Endothelial cell (in vitro differentiated cells): ENCODE measurements around the gene BTN1A1. TPM values are rescaled to one million over a fixed set of nuclear protein-coding genes. Genes with fewer than 3 reads are reported as not detected.
A peak's percentile ranks its signal among the peaks of the same experiment; 100 is the strongest.
"Not testable (repeated sequence)": the region's sequence is repeated elsewhere in the genome, so short reads cannot be mapped to it uniquely, and the experiment has no call there.

Experiments used
- DNase-seq: peaks from one replicate; pipeline ENCODE4 v3.0.0; 2021; ENCODE audit warnings: low spot score
- H3K27ac Mint-ChIP-seq: one replicate; pipeline ENCODE4 v1.8.0; 2021; ENCODE audit warnings: mixed read lengths, inconsistent platforms; ENCODE audit not compliant: unreplicated experiment
- H3K27me3 Mint-ChIP-seq: one replicate; pipeline ENCODE4 v1.8.0; 2021; ENCODE audit warnings: mild to moderate bottlenecking, moderate library complexity, mixed read lengths, inconsistent platforms; ENCODE audit not compliant: unreplicated experiment
- H3K36me3 Mint-ChIP-seq: one replicate; pipeline ENCODE4 v1.8.0; 2021; ENCODE audit warnings: mild to moderate bottlenecking, low read depth, mixed read lengths, inconsistent platforms; ENCODE audit not compliant: unreplicated experiment
- H3K4me1 Mint-ChIP-seq: one replicate; pipeline ENCODE4 v1.8.0; 2021; ENCODE audit warnings: mild to moderate bottlenecking, mixed read lengths, inconsistent platforms; ENCODE audit not compliant: unreplicated experiment
- H3K4me3 Mint-ChIP-seq: one replicate; pipeline ENCODE4 v1.8.0; 2021; ENCODE audit warnings: mild to moderate bottlenecking, mixed read lengths, inconsistent platforms; ENCODE audit not compliant: unreplicated experiment
- H3K9me3 Mint-ChIP-seq: one replicate; pipeline ENCODE4 v1.8.0; 2021; ENCODE audit warnings: mixed read lengths, inconsistent platforms; ENCODE audit not compliant: unreplicated experiment
- total RNA-seq: library from RNA; stranded (reverse); fragmentation: NEBNext Ultra II Directional; extraction: Animal tissue kit (Norgen Biotek cat#: 25700); gene quantifications from one replicate; pipeline ENCODE4 v1.2.1, GENCODE V29; 2021; ENCODE audit not compliant: unreplicated experiment
- TF ChIP-seq, protein P1 (sequence below): fragments of 200-600 bp; sonication (generic); IDR thresholded peaks from one replicate; pipeline ENCODE4 v1.5.0; 2021; ENCODE audit warnings: antibody characterized with exemption; ENCODE audit not compliant: unreplicated experiment

The BTN1A1 gene
- total RNA-seq, 1 donor from 2014 or later: 1.4 TPM

DNA sequence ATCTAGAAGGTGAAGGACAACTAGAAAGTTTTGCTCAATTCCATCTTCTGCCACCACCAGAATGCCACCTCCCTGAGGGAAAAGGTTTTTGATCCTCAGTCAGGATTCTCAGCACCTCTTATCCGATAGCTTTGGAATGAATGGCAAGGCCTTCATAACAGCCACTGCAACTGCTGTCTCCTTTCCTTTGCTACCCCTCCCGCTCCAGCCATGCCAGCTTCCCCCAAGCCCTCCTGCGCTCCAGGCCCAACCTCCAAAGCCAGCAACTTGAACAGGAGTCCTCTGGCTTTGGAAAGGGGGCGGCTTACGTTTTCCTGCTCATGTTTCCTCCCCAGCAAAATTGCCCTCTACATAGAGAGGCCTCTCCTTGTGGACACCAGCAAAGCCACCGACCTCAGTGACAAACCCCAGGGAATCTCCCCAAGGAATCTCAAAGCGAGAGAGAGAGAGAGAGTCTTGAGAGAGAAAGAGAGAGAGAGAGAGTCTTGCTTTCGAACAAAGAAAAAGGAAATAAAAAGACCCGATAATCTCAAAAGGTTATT is 42.8 kb upstream of the BTN1A1 start:
- peak; percentile 31 for DNase-seq
- no peaks in the 10 kb centered on the region for H3K9me3 Mint-ChIP-seq
- H3K36me3 Mint-ChIP-seq: peaks cover 16% of the 10 kb centered on the region
- peak overlapping the region; percentile 100 for H3K4me3 Mint-ChIP-seq
- H3K27ac Mint-ChIP-seq: peak overlapping the region; percentile 100
- peaks cover 65% of the 10 kb centered on the region for H3K4me1 Mint-ChIP-seq
- TF ChIP-seq, protein P1, sequence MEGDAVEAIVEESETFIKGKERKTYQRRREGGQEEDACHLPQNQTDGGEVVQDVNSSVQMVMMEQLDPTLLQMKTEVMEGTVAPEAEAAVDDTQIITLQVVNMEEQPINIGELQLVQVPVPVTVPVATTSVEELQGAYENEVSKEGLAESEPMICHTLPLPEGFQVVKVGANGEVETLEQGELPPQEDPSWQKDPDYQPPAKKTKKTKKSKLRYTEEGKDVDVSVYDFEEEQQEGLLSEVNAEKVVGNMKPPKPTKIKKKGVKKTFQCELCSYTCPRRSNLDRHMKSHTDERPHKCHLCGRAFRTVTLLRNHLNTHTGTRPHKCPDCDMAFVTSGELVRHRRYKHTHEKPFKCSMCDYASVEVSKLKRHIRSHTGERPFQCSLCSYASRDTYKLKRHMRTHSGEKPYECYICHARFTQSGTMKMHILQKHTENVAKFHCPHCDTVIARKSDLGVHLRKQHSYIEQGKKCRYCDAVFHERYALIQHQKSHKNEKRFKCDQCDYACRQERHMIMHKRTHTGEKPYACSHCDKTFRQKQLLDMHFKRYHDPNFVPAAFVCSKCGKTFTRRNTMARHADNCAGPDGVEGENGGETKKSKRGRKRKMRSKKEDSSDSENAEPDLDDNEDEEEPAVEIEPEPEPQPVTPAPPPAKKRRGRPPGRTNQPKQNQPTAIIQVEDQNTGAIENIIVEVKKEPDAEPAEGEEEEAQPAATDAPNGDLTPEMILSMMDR: no peak
- peaks cover 4% of the 10 kb centered on the region for H3K27me3 Mint-ChIP-seq

DNA sequence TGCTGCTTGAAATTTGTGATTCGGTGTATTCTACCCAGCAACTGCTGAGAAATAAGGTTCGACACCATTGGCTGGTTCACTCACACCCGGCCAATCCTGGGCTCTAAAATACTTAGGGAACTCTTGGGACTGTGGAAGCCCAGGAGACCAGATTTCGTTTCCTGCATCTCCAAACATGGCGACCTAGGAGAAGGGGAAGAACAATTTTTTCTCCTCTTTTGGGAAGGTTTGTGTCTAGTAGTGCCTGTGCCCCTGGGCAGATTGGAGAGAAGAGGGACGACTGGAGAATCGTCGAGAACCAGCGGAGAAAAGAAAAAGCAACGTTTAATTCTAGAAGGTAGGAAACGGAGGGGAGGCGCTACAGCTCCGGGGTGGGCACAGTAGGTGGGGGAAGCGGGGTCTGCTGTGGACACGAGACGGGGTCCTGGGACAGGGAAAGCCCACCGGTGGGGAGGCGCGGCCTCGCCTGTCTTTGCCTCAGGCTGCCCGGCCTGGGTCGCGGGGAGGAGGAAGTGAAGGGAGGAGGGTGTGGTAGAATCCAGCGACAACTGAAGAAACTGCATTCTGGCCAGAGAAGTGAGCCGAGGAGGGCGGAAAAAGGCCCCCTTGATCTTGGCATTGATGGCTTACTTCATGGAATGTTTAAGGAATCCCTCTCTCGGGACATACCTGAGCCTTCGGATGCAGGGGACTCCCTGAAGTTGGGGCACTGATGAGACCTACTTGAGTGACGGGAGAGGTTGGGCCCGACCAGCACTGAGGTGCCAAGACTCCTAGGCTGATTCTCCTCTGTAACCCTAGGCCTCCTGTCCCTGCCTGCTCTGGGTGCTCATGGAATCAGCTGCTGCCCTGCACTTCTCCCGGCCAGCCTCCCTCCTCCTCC is 42.1 kb upstream of the BTN1A1 start, which contains the start of gene BTN2A1:
Gene BTN2A1, plus strand, starts transcription at position 150 of the 883 bp plus-strand sequence. Its CDS starts 682 bp downstream, at position 832.
- peaks cover 62% of the 10 kb centered on the region for H3K4me1 Mint-ChIP-seq
- H3K4me3 Mint-ChIP-seq: peak within 1 kb of the TSS; percentile 100
- H3K27ac Mint-ChIP-seq: peak within 1 kb of the TSS; percentile 100
- H3K9me3 Mint-ChIP-seq: no peaks in the 10 kb centered on the region
- H3K27me3 Mint-ChIP-seq: peaks cover 4% of the 10 kb centered on the region
- DNase-seq: peak; percentile 71
- TF ChIP-seq, protein P1: no peak
- H3K36me3 Mint-ChIP-seq: peaks cover 22% of the 10 kb centered on the region

DNA sequence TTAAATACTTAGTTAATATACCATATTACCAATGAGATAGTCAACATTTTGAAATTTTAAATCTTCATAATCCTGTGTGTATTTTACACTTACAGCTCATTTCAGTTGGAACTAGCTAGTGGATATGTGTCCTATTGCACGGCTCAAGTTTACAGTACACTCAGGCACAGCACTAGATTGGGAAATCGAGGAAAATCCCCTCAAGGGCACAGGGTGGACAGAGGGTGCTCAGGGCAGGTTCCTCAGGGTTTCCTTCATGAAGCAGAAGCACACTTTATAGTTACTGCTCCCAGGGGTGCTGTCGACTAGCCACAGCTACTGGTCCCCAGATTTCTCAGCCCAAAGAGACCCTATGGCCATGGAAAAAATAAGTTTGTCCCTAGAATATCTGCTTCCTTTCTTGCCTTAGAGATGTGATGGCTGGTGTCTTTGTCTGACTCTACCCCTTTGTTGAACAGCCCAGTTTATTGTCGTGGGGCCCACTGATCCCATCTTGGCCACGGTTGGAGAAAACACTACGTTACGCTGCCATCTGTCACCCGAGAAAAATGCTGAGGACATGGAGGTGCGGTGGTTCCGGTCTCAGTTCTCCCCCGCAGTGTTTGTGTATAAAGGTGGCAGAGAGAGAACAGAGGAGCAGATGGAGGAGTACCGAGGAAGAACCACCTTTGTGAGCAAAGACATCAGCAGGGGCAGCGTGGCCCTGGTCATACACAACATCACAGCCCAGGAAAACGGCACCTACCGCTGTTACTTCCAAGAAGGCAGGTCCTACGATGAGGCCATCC is 40.9 kb upstream of the BTN1A1 start:
- DNase-seq: no peak
- TF ChIP-seq, protein P1: no peak
- Mint-ChIP-seq H3K36me3 (peaks cover 33% of the 10 kb centered on the region), H3K9me3 (no peaks in the 10 kb centered on the region), H3K4me3 (peak overlapping the region; percentile 85), H3K27ac (no peak overlapping the region), H3K27me3 (peaks cover 4% of the 10 kb centered on the region), H3K4me1 (peaks cover 57% of the 10 kb centered on the region)

DNA sequence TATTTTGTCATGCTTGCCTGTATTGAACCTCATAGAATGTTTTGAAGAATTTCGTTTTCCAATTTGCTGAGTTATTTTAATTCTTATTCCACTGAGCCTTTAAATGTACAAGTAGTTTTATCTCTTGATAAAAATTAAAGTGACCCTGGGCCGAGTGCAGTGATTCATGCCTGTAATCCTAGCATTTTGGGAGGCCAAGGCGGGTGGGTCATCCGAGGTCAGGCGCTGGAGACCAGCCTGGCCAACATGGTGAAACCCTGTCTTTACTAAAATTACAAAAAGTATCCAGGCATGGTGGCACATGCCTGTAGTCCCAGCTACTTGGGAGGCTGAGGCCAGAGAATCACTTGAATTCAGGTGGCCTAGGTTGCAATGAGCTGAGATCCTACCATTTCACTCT is 38.8 kb upstream of the BTN1A1 start:
- H3K9me3 Mint-ChIP-seq, DNase-seq, H3K27ac Mint-ChIP-seq: not testable (repeated sequence)
- Mint-ChIP-seq H3K36me3 (peaks cover 51% of the 10 kb centered on the region), H3K27me3 (peaks cover 11% of the 10 kb centered on the region), H3K4me1 (peaks cover 46% of the 10 kb centered on the region), H3K4me3 (peak overlapping the region; percentile 54)

DNA sequence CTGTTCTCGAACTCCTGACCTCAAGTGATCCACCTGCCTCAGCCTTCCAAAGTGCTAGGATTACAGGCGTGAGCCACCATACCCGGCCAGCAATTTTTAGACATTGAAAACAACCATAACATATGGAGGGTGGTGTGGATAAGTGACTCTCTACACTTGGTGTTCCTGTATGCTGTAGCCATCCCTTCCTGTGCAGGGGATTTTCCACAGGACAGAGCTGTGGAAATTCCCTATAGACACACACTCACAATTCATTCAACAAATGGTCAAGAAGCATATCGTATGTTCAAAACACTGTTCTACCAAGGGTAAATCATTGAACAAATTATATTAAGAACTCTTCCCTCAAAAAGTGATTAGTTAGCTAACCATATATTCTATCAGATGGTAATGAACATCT is 36.1 kb upstream of the BTN1A1 start:
- H3K4me3 Mint-ChIP-seq: peak overlapping the region; percentile 38
- peaks cover 10% of the 10 kb centered on the region for H3K27me3 Mint-ChIP-seq
- TF ChIP-seq, protein P1: no peak
- no peaks in the 10 kb centered on the region for H3K9me3 Mint-ChIP-seq
- DNase-seq: no peak
- no peak overlapping the region for H3K27ac Mint-ChIP-seq
- peaks cover 22% of the 10 kb centered on the region for H3K4me1 Mint-ChIP-seq
- H3K36me3 Mint-ChIP-seq: peaks cover 74% of the 10 kb centered on the region
